ENCODE results near the gene OR1J4.
A peak's percentile ranks its signal among the peaks of the same experiment; 100 is the strongest.
"Not testable (repeated sequence)": the region's sequence is repeated elsewhere in the genome, so short reads cannot be mapped to it uniquely, and the experiment has no call there.

Gene OR1J4, protein sequence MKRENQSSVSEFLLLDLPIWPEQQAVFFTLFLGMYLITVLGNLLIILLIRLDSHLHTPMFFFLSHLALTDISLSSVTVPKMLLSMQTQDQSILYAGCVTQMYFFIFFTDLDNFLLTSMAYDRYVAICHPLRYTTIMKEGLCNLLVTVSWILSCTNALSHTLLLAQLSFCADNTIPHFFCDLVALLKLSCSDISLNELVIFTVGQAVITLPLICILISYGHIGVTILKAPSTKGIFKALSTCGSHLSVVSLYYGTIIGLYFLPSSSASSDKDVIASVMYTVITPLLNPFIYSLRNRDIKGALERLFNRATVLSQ

DNA sequence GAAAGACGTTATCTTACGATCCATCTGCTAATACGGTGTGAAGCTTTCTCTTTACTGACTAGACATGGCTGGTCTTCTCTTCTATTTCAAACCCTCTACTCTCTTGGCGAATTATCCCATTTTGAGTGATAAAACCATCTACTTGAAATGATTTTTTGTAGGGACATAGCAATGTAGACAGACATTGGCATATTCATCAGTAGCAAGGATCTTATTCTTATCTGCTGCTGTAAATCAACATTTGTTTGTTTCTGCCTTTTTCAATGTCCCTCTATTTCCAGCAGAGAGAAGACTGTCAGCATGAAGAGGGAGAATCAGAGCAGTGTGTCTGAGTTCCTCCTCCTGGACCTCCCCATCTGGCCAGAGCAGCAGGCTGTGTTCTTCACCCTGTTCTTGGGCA, at the start of gene OR1J4:
Gene OR1J4, plus strand, starts transcription at position 301 of the 400 bp plus-strand sequence. Its CDS starts 0 bp downstream, at position 301.
- DNase-seq = no peak

DNA sequence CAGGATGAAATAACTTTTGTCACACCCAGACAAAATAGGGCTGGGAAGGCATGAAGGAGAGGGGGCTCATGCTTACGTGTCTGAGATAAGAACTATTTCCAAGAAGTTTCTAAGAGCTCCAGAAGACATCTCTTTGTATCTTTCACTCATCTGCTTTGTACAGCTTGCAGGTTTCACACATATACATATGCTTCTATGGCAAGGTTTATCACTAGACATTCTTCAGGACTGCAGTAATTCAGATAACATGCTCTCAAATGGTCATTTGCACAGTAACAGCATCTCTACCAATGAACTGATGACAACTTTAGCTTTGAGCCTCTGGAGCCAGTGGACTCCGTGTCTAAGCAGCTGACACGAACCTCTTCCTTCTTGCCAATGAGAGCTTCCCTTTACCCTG, 44.4 kb upstream of the OR1J4 start:
- no peak for DNase-seq

DNA sequence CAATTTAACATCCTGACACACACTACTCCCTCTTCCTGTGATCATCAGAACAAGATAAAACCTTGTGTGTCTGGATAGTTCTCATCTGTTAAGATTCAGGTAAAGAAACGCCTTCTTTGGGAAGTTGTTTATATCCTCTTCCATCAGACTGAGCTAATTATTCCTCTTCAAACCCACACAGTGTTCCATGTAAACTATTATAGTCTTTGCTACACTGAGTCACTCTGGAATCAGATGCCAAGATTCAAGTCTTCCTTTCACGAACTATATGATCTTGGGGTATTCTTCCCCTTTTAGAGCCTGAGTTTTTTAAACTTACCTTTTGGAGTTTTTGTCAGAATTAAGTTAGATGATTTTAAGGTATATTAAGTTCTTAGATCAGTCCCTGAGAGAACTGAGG, 43.2 kb upstream of the OR1J4 start:
- no peak for DNase-seq

DNA sequence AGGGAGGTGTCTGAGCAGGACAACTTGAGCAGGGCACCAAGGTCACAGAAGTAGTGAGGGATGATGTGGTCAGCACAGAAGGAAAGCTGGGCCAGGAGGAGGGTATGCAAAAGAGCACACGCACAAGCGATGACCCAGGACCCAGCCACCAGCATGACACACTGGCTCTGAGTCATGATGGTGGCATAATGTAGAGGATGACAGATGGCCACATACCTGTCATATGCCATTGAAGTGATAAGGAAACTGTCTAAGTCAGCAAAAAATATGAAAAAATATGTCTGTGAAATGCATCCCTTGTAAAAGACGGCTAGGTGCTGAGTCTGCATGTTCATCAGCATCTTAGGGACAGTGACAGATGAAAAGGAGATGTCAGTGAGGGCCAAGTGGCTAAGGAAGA, 41.6 kb upstream of the OR1J4 start:
- no peak for DNase-seq

DNA sequence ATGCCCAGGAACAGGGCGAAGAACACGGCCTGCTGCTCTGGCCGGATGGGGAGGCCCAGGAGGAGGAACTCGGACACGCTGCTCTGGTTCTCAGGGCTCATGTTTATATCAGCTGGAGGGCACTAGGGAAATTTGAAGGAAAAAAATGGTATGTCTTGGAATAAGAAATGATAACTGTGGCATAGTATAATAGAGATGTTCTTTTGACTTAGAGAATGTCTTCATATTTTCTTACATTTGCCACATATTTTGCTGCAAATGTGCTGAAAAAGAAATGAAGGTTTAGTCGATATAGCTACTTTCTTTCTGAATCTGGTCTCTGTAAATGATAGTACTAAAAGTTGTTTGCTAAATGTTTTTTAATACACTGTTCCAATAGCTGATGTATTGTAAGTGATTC, 41.1 kb upstream of the OR1J4 start, which contains the start of gene OR1J1:
Gene OR1J1, minus strand, starts transcription at position 101 of the 400 bp plus-strand sequence. Its CDS starts 0 bp downstream, at position 101.
- DNase-seq = no peak

DNA sequence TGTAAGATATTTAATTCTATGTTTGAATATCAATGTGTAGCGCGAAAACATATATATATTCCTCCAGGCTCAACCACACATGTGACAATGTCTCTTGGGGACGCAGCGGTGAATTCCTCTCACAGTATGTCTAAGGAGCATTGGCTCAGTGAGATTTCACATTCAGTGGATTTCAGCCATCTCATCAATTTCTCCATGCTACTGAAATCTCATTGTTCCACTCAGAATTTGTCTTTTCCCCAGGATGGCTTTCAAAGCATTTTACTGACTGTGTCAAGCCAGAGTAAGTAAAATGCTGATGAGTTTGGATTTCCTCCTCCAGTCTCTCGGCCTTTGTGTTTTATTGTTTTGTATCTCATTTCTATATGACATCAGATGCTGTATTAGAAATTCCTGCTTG, 39.9 kb upstream of the OR1J4 start:
- no peak for DNase-seq

DNA sequence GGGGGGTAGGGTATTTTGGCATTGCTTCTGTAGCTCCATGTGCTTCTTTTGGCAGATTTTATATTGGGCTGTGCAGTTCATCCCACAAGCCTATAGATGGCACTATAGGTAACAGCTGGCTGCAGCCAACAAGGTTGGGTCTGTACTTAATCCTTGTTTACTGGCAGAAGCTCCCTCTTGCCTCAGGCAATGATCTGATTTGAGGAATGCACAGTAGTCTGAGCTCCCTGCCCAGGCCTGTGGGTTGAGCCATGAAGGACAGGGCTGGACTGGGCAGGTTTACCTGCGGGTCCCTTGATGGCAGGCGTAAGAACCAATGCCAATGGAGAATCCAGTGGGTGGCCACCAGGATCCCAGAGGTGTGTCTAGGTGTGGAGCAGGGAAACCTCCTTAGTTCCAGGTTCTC, 20.1 kb upstream of the OR1J4 start:
- DNase-seq = peak in 1 of 6 experiments; percentile 7

DNA sequence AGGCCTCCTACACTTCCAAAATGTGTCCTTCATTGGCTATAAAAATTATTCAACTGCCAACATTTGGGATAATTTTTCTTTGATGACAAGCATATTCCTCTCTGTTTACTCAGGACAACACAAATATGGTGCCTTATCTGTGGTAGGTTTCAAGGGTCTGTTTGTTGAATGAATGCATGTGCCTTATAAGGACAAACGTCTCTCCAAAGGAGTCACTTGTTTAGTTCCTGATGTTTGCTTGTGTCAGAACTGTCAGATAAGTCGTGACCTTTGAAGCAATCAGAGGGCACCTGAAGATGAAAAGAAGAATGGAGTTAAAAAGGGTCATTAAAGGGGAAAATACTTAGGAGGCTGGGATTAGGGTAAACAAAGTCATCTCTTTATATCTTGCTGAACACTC, 12.0 kb upstream of the OR1J4 start:
- no peak for DNase-seq

DNA sequence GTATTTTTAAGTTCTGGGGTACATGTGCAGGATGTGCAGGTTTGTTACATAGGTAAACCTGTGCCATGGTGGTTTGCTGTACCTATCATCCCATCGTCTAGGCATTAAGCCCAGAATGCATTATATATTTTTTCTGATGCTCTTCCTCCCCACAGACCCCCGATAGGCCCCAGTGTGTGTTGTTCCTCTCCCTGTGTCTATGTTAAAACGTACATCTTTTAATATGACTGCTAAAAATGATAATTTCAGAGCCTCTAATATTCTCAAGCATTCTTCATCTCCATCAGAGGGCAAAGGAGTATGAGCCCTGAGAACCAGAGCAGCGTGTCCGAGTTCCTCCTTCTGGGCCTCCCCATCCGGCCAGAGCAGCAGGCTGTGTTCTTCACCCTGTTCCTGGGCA, 8.4 kb upstream of the OR1J4 start, which contains the start of gene OR1J2:
Gene OR1J2, plus strand, starts transcription at position 301 of the 400 bp plus-strand sequence. Its CDS starts 0 bp downstream, at position 301.
- no peak for DNase-seq

DNA sequence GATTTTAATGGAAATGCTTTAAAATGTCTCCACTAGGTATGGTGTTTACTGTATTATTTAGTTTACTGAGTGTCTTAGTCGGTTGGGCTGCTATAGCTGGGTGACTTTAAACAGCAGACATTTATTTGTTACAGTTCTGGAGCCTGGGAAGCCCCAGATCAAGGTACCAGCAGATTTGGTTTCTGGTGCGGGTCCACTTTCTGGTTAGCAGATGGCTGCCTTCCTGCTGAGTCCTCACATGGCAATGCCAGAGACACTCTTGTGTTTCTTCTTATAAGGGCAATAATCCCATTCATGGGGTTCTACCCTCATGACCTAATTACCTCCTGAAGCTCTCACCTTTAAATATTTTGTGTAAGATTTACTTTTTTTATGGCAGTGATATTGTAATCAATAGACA, 715 bp upstream of the OR1J4 start:
- DNase-seq = no peak

DNA sequence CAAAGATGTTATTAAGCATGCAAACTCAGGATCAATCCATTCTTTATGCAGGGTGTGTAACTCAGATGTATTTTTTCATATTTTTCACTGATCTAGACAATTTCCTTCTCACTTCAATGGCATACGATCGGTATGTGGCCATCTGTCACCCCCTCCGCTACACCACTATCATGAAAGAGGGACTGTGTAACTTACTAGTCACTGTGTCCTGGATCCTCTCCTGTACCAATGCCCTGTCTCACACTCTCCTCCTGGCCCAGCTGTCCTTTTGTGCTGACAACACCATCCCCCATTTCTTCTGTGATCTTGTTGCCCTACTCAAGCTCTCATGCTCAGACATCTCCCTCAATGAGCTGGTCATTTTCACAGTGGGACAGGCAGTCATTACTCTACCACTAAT, 435 bp downstream of the OR1J4 start:
- no peak for DNase-seq

DNA sequence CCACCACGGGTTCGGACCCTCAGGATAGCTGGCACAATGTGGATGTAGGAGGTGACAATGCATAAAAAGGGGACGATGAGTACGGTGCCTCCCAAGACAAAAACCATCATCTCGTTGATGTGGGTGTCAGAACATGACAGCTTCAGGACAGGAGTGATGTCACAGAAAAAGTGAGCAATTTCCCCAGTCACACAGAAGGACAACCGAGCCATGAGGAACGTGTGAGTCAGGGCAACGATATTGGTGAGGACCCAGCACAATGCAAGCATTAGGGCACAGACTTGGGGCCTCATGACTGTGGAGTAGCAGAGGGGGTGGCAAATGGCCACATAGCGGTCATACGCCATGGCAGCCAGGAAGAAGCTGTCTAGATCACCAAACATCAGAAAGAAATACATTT, 7.7 kb downstream of the OR1J4 start:
- no peak for DNase-seq

DNA sequence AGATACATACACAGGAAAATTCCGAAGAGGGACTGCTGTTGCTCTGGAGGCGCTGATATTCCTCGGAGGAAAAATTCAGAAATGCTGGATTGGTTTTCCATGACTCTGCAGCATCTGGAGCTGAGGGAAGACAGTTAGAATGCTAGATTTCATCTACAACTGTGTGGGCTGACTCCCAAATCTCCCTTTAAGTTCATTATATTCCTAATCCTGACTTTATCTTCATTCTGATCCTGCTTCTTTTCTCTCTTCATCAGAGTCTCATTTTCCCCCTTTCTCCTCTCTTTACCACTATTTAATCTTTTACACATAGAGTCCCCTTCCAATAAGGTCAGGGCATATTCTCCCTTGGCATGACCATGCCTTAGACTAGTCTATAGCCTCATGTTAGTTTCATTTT, 8.3 kb downstream of the OR1J4 start, which contains the start of gene OR1N1:
Gene OR1N1, minus strand, starts transcription at position 101 of the 400 bp plus-strand sequence. Its CDS starts 0 bp downstream, at position 101.
- DNase-seq = no peak

DNA sequence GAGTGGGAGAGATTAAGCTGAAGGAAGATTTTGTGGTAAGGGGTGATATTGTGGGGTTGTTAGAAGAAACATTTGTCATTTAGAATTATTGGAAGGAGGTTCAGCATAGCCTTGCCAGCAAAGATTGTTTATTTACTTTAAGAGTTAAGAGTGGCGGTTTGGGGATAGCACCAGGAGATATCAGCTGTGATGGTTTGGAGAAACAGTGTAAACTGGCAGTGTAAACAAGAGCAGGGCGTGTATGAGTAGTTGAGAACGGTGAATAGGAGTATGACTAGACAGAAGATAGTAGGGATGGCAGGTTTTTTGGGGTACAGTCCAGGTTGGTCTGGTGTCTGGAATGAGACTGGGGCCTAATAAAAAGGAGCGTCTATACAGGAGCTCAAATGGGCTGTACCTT, 12.2 kb downstream of the OR1J4 start:
- DNase-seq = not testable (repeated sequence)

DNA sequence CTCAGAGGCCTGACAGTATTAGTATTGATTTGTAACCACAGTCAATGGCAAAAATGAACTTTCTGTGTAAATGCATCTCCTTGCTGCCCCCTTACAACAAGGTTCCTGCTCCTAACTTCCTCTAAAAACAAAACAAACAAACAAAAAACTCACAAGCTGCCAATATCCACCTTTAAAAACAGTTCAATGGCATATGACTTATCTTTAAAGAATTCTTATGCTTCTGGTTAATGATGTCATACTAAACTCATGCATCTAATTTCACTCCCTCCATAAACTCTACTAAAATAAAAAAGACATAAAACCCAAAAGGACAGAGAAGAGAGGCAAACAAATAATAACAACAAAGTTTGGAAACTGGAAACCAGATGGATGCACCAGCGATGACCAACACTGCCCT, 17.2 kb downstream of the OR1J4 start:
- DNase-seq = no peak

DNA sequence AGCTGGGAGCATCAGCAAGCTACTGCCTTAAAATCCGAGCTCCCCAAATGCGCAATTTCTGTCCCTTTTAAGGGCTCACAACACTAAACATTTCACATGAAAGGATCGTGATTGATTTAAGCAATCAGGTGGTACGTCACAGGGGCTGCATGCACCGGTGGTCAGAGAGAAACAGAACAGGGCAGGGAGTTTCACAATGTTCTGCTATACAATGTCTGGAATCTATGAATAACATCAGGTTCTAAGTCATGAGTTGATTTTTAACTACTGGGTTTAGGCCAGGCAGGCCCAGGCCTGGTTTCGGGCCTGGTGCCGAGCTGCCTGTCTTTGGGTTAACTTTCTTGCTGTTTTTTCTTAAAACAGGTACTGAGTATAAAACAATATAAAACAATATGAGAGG, 18.1 kb downstream of the OR1J4 start:
- DNase-seq = not testable (repeated sequence)

DNA sequence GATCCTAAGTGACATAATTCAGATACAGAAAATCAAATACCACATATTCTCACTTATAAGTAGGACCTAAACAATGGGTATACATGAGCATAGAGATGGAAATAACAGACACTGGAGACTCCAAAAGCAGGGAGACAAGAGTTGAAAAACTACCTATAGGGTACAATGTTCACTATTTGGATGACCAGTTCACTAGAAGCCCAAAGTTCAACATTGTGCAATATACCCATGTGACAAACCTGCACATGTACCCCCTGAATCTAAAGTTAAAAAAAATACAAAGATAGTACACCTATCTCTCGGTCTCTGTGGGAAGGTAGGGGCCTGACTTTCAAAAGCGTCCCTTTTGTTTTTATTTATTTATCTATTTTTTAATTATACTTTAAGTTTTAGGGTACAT, 19.8 kb downstream of the OR1J4 start:
- no peak for DNase-seq

DNA sequence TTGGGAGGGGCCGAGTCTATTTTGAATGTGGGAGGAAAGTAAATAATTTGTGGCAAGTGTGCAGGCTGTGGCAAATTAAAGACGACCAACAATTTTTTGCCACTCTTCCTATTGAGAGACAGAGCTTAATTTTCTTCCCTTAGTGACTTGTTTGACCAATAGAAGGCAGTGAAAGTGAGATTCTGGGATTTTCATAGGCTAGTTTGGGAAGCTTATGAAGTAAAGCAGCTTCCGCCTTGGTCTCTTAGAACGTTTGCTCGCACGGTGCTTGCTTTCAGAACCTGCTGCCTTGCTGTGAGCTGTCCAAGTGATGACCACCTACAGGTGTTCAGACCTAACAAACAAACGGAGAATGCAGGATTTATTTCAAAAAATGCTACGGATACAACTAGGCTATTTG, 27.3 kb downstream of the OR1J4 start:
- DNase-seq = no peak

DNA sequence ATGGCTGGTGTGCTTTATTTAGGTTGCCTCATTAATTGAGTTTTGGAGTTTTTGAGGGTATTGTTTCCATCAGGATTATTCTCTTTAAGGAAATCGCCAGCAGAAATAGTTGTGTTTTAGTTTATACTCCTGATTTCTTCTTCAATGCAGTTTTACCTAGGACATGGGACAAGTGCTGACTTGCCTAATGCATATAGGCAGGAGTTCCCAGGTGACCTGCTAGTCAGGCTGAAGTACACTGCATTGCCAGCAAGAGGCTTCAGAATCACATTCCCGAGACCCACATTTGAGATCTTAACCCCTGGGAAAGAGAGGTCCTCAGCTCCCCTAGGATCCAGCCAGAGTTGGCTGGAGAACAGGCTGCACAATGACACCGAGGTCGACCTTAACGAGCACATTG, 32.4 kb downstream of the OR1J4 start:
- no peak for DNase-seq

DNA sequence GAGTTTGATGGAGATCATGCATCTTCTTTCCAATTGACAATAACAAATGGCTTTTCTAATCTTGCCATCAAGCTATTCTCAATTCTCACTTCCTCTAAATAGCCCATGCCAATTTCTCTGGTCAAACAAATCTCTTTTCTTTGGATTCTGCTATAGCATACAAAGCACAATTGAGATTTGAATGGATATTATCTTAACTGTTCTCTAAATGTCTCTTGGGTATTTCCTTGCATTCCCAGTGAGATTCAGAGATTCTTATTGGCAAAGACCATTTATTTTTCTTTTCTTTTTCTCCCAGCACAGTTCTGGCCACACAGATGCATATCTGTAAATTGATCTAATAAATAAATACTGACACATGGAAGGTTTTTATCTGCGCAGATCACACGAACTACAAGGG, 33.9 kb downstream of the OR1J4 start, which contains the start of gene OR1N2:
Gene OR1N2, plus strand, starts transcription at position 301 of the 400 bp plus-strand sequence. CDS start 100 bp downstream, outside the sequence.
- DNase-seq = no peak

DNA sequence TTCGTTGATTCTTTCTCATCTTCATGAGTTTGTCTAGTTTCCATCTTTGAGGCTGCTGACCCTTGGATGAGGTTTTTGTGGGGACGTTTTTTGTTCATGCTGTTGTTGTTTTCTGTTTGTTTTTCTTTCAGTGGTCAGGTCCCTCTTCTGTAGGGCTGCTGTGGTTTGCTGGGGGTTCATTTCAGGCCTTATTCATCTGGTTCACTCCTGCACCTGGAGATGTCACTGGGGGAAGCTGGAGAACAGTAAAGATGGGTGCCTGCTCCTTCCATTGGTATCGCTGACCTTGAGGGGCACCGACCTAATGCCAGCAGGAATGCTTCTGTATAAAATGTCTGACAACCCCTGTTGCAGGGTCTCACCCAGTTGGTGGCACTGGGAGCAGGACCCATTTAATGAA, 42.5 kb downstream of the OR1J4 start:
- no peak for DNase-seq

DNA sequence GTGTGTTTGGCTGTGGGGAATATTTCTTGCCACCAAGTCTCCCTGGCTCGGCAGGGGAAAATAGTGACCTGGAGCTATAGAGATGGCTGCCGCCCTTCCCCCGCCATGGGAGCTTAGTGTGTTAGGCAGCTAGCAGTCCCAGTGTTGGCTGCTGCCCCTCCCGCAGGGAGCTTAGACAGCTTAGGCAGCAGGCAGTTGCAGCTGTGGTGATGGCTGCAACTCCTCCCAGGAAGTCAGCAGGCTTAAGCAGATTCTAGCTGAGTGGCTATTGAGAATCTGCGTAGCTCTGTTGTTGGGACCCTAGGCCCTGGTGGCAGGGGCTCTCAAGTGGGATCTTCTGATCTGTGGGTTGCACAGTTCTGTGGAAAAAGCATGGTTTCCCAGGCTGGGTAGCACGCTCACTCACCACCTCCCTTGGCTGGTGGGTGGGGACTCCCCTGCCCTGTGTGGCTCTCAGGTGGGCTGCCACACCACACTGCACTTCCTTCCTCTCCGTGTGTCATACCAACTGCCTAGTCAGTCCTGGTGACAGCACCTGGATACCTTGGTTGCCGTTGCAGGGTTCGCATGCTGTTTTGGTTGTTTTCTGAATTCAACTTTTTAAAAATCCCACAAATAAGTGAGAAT, 43.3 kb downstream of the OR1J4 start:
- DNase-seq = no peak

DNA sequence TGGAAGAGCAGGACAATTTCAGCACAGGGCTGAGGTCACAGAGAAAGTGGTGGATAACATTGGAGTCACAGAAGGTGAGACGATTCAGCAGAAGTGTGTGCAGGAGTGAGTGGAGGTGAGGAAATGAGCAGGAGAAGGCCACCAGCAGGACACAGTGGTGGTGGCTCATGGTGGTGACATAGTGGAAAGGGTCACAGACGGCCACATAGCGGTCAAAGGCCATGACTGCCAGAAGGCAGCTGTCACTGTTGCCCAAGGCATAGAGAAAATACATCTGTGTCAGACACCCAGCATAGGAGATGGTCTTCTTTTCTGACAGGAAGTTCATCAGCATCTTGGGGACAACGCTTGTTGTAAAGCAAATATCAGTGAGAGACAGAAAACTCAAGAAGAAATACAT, 49.0 kb downstream of the OR1J4 start:
- no peak for DNase-seq

Data from stimulated activated naive CD4-positive, alpha-beta T cell (primary cell).